WTC11 (cell line): Measurements from ENCODE around the gene KIRREL2. TPM values are rescaled to one million over a fixed set of nuclear protein-coding genes. Genes with fewer than 3 reads are reported as not detected.

Source experiments
- ATAC-seq: fragments of 200-7000 bp; cut with Tn5 transposase; 2 replicates; pipeline ENCODE4 v1.10.0; 2021; ENCODE audit warnings: mild to moderate bottlenecking, moderate library complexity
- CTCF ChIA-PET: fragments of 300-600 bp; sonication (Branson Sonifier 250); formaldehyde crosslinking; loops from one replicate; lab custom pipeline; 2021; ENCODE audit warnings: antibody characterized with exemption; lab: Charles Lee
- POLR2A ChIA-PET: fragments of 350-600 bp; sonication (Branson Sonifier 250); formaldehyde crosslinking; loops from one replicate; lab custom pipeline; 2021; ENCODE audit warnings: antibody characterized with exemption; lab: Charles Lee
- DNase-seq: peaks from one replicate; pipeline ENCODE4 v3.0.0; 2021; ENCODE audit warnings: low spot score
- H3K27ac Mint-ChIP-seq: 2 replicates; pipeline ENCODE4 v1.8.0; 2021; ENCODE audit warnings: mixed read lengths
- H3K27me3 Mint-ChIP-seq: 2 replicates; pipeline ENCODE4 v1.8.0; 2021; ENCODE audit warnings: low read depth, mild to moderate bottlenecking, moderate library complexity, mixed read lengths
- H3K36me3 Mint-ChIP-seq: 2 replicates; pipeline ENCODE4 v1.8.0; 2021; ENCODE audit warnings: mixed read lengths
- H3K4me1 Mint-ChIP-seq: 2 replicates; pipeline ENCODE4 v1.8.0; 2022; ENCODE audit warnings: mixed read lengths
- H3K4me3 Mint-ChIP-seq: 2 replicates; pipeline ENCODE4 v1.8.0; 2021; ENCODE audit warnings: mild to moderate bottlenecking, moderate library complexity, mixed read lengths
- H3K9me3 Mint-ChIP-seq: 2 replicates; pipeline ENCODE4 v1.8.0; 2021; ENCODE audit warnings: mixed read lengths
- ELF4 ChIP-seq: sonication (generic); formaldehyde crosslinking; IDR thresholded peaks from 2 replicates; pipeline ENCODE4 v1.8.1; 2022; ENCODE audit warnings: low read depth, mild to moderate bottlenecking, moderate library complexity, missing genetic modification reagents
- ESRRA ChIP-seq: sonication (generic); formaldehyde crosslinking; IDR thresholded peaks from 2 replicates; pipeline ENCODE4 v1.8.1; 2022; ENCODE audit warnings: mild to moderate bottlenecking, missing genetic modification reagents, borderline replicate concordance
- HMGA2 ChIP-seq: fragments of 250-450 bp; sonication (Bioruptor Pico); IDR thresholded peaks from 2 replicates; pipeline ENCODE4 v1.4.0; 2021; ENCODE audit warnings: mild to moderate bottlenecking, moderate library complexity
- JUN ChIP-seq: sonication (generic); formaldehyde crosslinking; IDR thresholded peaks from 2 replicates; pipeline ENCODE4 v1.8.0; 2023; ENCODE audit warnings: mild to moderate bottlenecking, missing genetic modification reagents
- NFATC4 ChIP-seq: fragments of 250-450 bp; sonication (Bioruptor Pico); IDR thresholded peaks from 2 replicates; pipeline ENCODE4 v1.9.0; 2021; ENCODE audit warnings: mild to moderate bottlenecking
- NFE2L1 ChIP-seq: sonication (generic); formaldehyde crosslinking; IDR thresholded peaks from 2 replicates; pipeline ENCODE4 v1.8.1; 2023; ENCODE audit warnings: missing genetic modification reagents
- NR1H2 ChIP-seq: sonication (generic); formaldehyde crosslinking; IDR thresholded peaks from 2 replicates; pipeline ENCODE4 v1.9.0; 2021; ENCODE audit warnings: mild to moderate bottlenecking, moderate library complexity, missing genetic modification reagents
- SOX15 ChIP-seq: fragments of 250-450 bp; sonication (Bioruptor Pico); IDR thresholded peaks from 2 replicates; pipeline ENCODE4 v1.9.0; 2021; ENCODE audit warnings: mild to moderate bottlenecking
- ZBTB21 ChIP-seq: sonication (generic); formaldehyde crosslinking; IDR thresholded peaks from 2 replicates; pipeline ENCODE4 v1.8.1; 2023; ENCODE audit warnings: mild to moderate bottlenecking, missing genetic modification reagents, borderline replicate concordance
- ZNF138 ChIP-seq: sonication (generic); formaldehyde crosslinking; conservative IDR thresholded peaks from 2 replicates; pipeline ENCODE4 v1.8.1; 2022; ENCODE audit warnings: mild to moderate bottlenecking, moderate library complexity, missing genetic modification reagents
- ZNF263 ChIP-seq: sonication (generic); formaldehyde crosslinking; IDR thresholded peaks from 2 replicates; pipeline ENCODE4 v1.8.1; 2022; ENCODE audit warnings: low read depth, mild to moderate bottlenecking, moderate library complexity, missing genetic modification reagents
- ZNF317 ChIP-seq: sonication (generic); formaldehyde crosslinking; IDR thresholded peaks from 2 replicates; pipeline ENCODE4 v1.8.1; 2023; ENCODE audit warnings: low read depth, mild to moderate bottlenecking, moderate library complexity, missing genetic modification reagents, borderline replicate concordance
- ZNF416 ChIP-seq: fragments of 250-450 bp; sonication (Bioruptor Pico); IDR thresholded peaks from 2 replicates; pipeline ENCODE4 v1.9.0; 2021; ENCODE audit warnings: mild to moderate bottlenecking, inconsistent platforms
- ZNF423 ChIP-seq: fragments of 250-450 bp; sonication (Bioruptor Pico); IDR thresholded peaks from 2 replicates; pipeline ENCODE4 v2.1.2; 2022; ENCODE audit warnings: mild to moderate bottlenecking, moderate library complexity
- ZNF671 ChIP-seq: fragments of 250-450 bp; sonication (Bioruptor Pico); IDR thresholded peaks from 2 replicates; pipeline ENCODE4 v1.8.0; 2021; ENCODE audit warnings: mild to moderate bottlenecking
- total RNA-seq: library from RNA; stranded (reverse); gene quantifications from 3 replicates; pipeline ENCODE4 v1.2.3, GENCODE V29; 2021
- TF ChIP-seq, protein P1 (sequence below): sonication (generic); formaldehyde crosslinking; IDR thresholded peaks from 2 replicates; pipeline ENCODE4 v1.8.0; 2022; ENCODE audit warnings: mild to moderate bottlenecking, missing genetic modification reagents
- TF ChIP-seq, protein P2 (sequence below): sonication (generic); formaldehyde crosslinking; IDR thresholded peaks from 2 replicates; pipeline ENCODE4 v1.8.1; 2023; ENCODE audit warnings: mild to moderate bottlenecking, missing genetic modification reagents, borderline replicate concordance
- TF ChIP-seq, protein P3 (sequence below): sonication (generic); formaldehyde crosslinking; IDR thresholded peaks from 2 replicates; pipeline ENCODE4 v1.8.1; 2023; ENCODE audit warnings: mild to moderate bottlenecking, missing genetic modification reagents, moderate library complexity
- TF ChIP-seq, protein P4 (sequence below): fragments of 250-450 bp; sonication (Bioruptor Pico); IDR thresholded peaks from 2 replicates; pipeline ENCODE4 v1.9.0; 2021; ENCODE audit warnings: mild to moderate bottlenecking

The KIRREL2 gene
- total RNA-seq, 1 experiment from 2014 or later = 4.7 TPM

DNA sequence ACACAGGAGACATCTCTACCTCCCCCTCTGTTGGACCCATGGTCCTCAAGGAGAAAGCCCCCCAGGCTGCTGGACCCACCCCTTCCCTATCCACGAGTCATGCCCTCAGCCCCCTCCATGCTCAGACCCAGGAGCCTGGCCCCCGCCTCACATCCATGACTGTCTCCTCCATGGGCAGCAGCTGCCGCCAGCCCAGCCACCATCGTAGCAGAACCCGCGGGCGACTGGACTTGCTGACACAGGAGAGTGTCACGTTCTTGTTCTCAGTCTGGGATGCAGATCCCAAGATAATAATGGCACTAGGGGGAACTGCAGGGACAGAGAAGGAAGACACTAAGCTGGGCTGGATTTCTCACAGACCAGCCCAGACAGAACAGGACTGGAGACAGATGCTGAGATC, 8.2 kb upstream of the KIRREL2 start:
- H3K27me3 Mint-ChIP-seq = peaks cover 92% of the 10 kb centered on the region
- no peak for TF ChIP-seq NFATC4
- TF ChIP-seq, protein P1, sequence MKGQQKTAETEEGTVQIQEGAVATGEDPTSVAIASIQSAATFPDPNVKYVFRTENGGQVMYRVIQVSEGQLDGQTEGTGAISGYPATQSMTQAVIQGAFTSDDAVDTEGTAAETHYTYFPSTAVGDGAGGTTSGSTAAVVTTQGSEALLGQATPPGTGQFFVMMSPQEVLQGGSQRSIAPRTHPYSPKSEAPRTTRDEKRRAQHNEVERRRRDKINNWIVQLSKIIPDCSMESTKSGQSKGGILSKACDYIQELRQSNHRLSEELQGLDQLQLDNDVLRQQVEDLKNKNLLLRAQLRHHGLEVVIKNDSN = no peak
- peaks cover 32% of the 10 kb centered on the region for H3K4me1 Mint-ChIP-seq
- H3K36me3 Mint-ChIP-seq = no peaks in the 10 kb centered on the region
- H3K4me3 Mint-ChIP-seq = no peak overlapping the region
- no peak for DNase-seq
- H3K9me3 Mint-ChIP-seq = no peaks in the 10 kb centered on the region
- POLR2A ChIA-PET = no interaction called here
- ATAC-seq = no peak
- CTCF ChIA-PET = interaction anchor here (0.6 kb wide), 1 partner anchor 30 kb away, joined by 3 read pairs; no protein-coding TSS in a partner anchor
- H3K27ac Mint-ChIP-seq = no peak overlapping the region

DNA sequence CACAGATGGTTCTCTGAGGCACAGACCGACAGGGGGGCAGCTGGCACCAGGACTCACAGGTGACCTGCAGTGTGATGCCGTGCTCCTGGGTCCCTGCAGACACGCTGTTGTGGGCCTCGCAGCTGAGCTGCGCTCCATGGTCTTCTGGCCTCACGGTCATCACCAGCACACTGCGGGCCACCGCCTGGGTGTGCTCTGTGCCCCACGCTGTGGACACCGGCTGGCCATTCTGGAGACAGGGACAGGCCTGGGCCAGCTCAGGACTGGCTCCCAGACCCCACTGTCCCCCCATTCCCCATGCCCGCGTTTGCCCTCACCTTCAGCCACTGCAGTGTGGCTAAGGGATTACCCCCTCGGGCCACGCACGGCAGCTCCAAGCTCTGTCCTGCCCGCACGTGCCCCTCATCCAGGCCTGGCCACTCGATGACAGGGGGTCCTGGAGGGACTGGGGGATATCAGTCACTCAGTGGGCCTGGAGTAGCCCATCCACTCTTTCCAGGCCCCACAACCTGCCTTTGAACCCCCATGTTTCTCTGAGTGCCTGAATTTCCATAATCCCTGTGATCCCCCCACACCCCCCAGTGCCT, 7.7 kb upstream of the KIRREL2 start:
- Mint-ChIP-seq H3K27ac (no peak overlapping the region), H3K4me3 (no peak overlapping the region), H3K36me3 (no peaks in the 10 kb centered on the region), H3K27me3 (peaks cover 90% of the 10 kb centered on the region), H3K9me3 (no peaks in the 10 kb centered on the region), H3K4me1 (peaks cover 28% of the 10 kb centered on the region)
- no peak for DNase-seq
- no peak for TF ChIP-seq NFE2L1 (CRISPR knock-in tag)
- no peak for TF ChIP-seq ELF4 (CRISPR knock-in tag)
- no peak for TF ChIP-seq ZNF423 (CRISPR knock-in tag)
- no peak for TF ChIP-seq ZNF671 (CRISPR knock-in tag)
- TF ChIP-seq ZNF416 (CRISPR knock-in tag) = no peak
- TF ChIP-seq ZNF263 (CRISPR knock-in tag) = no peak
- no peak for TF ChIP-seq ZNF138 (CRISPR knock-in tag)
- TF ChIP-seq ZBTB21 (CRISPR knock-in tag) = no peak
- no peak for TF ChIP-seq SOX15
- TF ChIP-seq HMGA2 (CRISPR knock-in tag) = no peak
- no peak for TF ChIP-seq JUN (CRISPR knock-in tag)
- TF ChIP-seq, protein P2, sequence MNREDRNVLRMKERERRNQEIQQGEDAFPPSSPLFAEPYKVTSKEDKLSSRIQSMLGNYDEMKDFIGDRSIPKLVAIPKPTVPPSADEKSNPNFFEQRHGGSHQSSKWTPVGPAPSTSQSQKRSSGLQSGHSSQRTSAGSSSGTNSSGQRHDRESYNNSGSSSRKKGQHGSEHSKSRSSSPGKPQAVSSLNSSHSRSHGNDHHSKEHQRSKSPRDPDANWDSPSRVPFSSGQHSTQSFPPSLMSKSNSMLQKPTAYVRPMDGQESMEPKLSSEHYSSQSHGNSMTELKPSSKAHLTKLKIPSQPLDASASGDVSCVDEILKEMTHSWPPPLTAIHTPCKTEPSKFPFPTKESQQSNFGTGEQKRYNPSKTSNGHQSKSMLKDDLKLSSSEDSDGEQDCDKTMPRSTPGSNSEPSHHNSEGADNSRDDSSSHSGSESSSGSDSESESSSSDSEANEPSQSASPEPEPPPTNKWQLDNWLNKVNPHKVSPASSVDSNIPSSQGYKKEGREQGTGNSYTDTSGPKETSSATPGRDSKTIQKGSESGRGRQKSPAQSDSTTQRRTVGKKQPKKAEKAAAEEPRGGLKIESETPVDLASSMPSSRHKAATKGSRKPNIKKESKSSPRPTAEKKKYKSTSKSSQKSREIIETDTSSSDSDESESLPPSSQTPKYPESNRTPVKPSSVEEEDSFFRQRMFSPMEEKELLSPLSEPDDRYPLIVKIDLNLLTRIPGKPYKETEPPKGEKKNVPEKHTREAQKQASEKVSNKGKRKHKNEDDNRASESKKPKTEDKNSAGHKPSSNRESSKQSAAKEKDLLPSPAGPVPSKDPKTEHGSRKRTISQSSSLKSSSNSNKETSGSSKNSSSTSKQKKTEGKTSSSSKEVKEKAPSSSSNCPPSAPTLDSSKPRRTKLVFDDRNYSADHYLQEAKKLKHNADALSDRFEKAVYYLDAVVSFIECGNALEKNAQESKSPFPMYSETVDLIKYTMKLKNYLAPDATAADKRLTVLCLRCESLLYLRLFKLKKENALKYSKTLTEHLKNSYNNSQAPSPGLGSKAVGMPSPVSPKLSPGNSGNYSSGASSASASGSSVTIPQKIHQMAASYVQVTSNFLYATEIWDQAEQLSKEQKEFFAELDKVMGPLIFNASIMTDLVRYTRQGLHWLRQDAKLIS = no peak
- TF ChIP-seq, protein P3, sequence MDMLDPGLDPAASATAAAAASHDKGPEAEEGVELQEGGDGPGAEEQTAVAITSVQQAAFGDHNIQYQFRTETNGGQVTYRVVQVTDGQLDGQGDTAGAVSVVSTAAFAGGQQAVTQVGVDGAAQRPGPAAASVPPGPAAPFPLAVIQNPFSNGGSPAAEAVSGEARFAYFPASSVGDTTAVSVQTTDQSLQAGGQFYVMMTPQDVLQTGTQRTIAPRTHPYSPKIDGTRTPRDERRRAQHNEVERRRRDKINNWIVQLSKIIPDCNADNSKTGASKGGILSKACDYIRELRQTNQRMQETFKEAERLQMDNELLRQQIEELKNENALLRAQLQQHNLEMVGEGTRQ (CRISPR knock-in tag) = no peak
- TF ChIP-seq, protein P4, sequence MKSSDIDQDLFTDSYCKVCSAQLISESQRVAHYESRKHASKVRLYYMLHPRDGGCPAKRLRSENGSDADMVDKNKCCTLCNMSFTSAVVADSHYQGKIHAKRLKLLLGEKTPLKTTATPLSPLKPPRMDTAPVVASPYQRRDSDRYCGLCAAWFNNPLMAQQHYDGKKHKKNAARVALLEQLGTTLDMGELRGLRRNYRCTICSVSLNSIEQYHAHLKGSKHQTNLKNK (CRISPR knock-in tag) = no peak
- no peak for TF ChIP-seq ESRRA (CRISPR knock-in tag)
- TF ChIP-seq ZNF317 (CRISPR knock-in tag) = no peak
- TF ChIP-seq NR1H2 = no peak
- POLR2A ChIA-PET = no interaction called here
- CTCF ChIA-PET = interaction anchor here (0.6 to 2.9 kb wide), 2 partner anchors 12 to 31 kb away, joined by 3 to 36 read pairs; no protein-coding TSS in a partner anchor
- no peak for ATAC-seq
